H1 (cell line): ENCODE measurements around the gene PKD1L1. TPM values are rescaled to one million over a fixed set of nuclear protein-coding genes. Genes with fewer than 3 reads are reported as not detected.

Experiments used
- CTCF ChIA-PET: fragments of 300-600 bp; sonication (Branson Sonifier 250); formaldehyde crosslinking; loops from one replicate; lab custom pipeline; 2021; ENCODE audit not compliant: partially characterized antibody; lab: Charles Lee
- POLR2A ChIA-PET: fragments of 300-600 bp; sonication (Branson Sonifier 250); formaldehyde crosslinking; loops from one replicate; lab custom pipeline; 2021; ENCODE audit warnings: inconsistent platforms; ENCODE audit not compliant: partially characterized antibody; lab: Charles Lee
- DNase-seq, 2 experiments: peaks; one replicate each; pipeline versions ENCODE4 v3.0.0 to v3.0.0-alpha.2; 2010 to 2022; ENCODE audit warnings: low spot score in 2 of 2, low read depth in 1 of 2, mixed read lengths in 1 of 2
- FAIRE-seq: peaks from 2 replicates; lab custom pipeline; 2011; peaks lifted over from hg19 to GRCh38; lab: Jason Lieb, UNC
- H2AFZ ChIP-seq: 2 replicates; pipeline ENCODE4 v1.8.1; 2012; ENCODE audit warnings: low read length, inconsistent platforms
- H2AK5ac ChIP-seq: 2 replicates; pipeline ENCODE4 v1.6.1; 2013; ENCODE audit warnings: low read depth, low read length
- H2BK120ac ChIP-seq: replicated peaks from 2 replicates; pipeline ENCODE3; 2013; ENCODE audit warnings: low read depth, low read length, inconsistent platforms
- H2BK12ac ChIP-seq: 2 replicates; pipeline ENCODE4 v1.6.1; 2013; ENCODE audit warnings: low read depth, low read length
- H2BK15ac ChIP-seq: 2 replicates; pipeline ENCODE4 v1.6.1; 2013; ENCODE audit warnings: low read length
- H2BK20ac ChIP-seq: 2 replicates; pipeline ENCODE4 v1.6.1; 2013; ENCODE audit warnings: low read length
- H2BK5ac ChIP-seq: 2 replicates; pipeline ENCODE4 v1.6.1; 2013; ENCODE audit warnings: low read depth, low read length
- H3K14ac ChIP-seq: 2 replicates; pipeline ENCODE4 v1.6.1; 2013; ENCODE audit warnings: inconsistent platforms; ENCODE audit not compliant: insufficient read length
- H3K18ac ChIP-seq: 2 replicates; pipeline ENCODE4 v1.6.1; 2013; ENCODE audit warnings: low read length; ENCODE audit errors: extremely low read depth
- H3K23ac ChIP-seq: 2 replicates; pipeline ENCODE4 v1.6.1; 2013; ENCODE audit warnings: inconsistent platforms; ENCODE audit not compliant: insufficient read length
- H3K23me2 ChIP-seq: 2 replicates; pipeline ENCODE4 v1.6.1; 2013; ENCODE audit warnings: low read depth, low read length
- H3K27ac ChIP-seq: 2 replicates; pipeline ENCODE4 v1.6.1; 2011; ENCODE audit warnings: low read depth, low read length, inconsistent platforms
- H3K27me3 ChIP-seq, 4 experiments: replicated peaks in 1 of 4; 1 replicate in 1 of 4; 2 replicates in 3 of 4; pipeline versions ENCODE4 v1.6.1 to v1.8.1; 2011 to 2013; ENCODE audit warnings: low read length in 3 of 4, mild to moderate bottlenecking in 3 of 4, inconsistent platforms in 2 of 4, mixed read lengths in 2 of 4, moderate library complexity in 1 of 4; ENCODE audit not compliant: control insufficient read depth in 3 of 4, insufficient read depth in 3 of 4; ENCODE audit errors: extremely low read depth in 1 of 4
- H3K36me3 ChIP-seq, 4 experiments: 2 replicates each; pipeline versions ENCODE4 v1.6.1 to v1.8.1; 2011 to 2013; ENCODE audit warnings: mild to moderate bottlenecking in 4 of 4, low read length in 3 of 4, moderate library complexity in 2 of 4, control low read depth in 1 of 4, inconsistent platforms in 1 of 4; ENCODE audit not compliant: insufficient read depth in 4 of 4, control insufficient read depth in 2 of 4
- H3K4ac ChIP-seq: replicated peaks from 2 replicates; pipeline ENCODE3; 2013; ENCODE audit warnings: low read length, low read depth, mixed read lengths, inconsistent platforms; ENCODE audit not compliant: insufficient read length
- H3K4me1 ChIP-seq, 4 experiments: replicated peaks in 1 of 4; 1 replicate in 1 of 4; 2 replicates in 3 of 4; pipeline versions ENCODE4 v1.6.1 to v1.8.1; 2011 to 2013; ENCODE audit warnings: low read length in 3 of 4, inconsistent platforms in 2 of 4, mixed read lengths in 1 of 4; ENCODE audit not compliant: insufficient read depth in 4 of 4, control insufficient read depth in 3 of 4
- H3K4me2 ChIP-seq, 2 experiments: 2 replicates each; pipeline versions ENCODE4 v1.6.1 to v1.8.1; 2011 to 2013; ENCODE audit warnings: low read depth in 2 of 2, low read length in 2 of 2, control low read depth in 1 of 2, inconsistent platforms in 1 of 2, mild to moderate bottlenecking in 1 of 2; ENCODE audit not compliant: insufficient read depth in 1 of 2
- H3K4me3 ChIP-seq, 4 experiments: fragments of 200-600, 300-600 bp in 1 of 4; sonication (generic), shearing (Covaris generic), sonication (Bioruptor Twin) in 1 of 4; 2 replicates each; pipeline versions ENCODE4 v1.5.1 to v1.8.1; 2011 to 2016; ENCODE audit warnings: low read length in 4 of 4, low read depth in 3 of 4, control low read depth in 2 of 4, inconsistent platforms in 2 of 4, mild to moderate bottlenecking in 2 of 4, mixed read lengths in 1 of 4, moderate library complexity in 1 of 4; ENCODE audit not compliant: insufficient read depth in 2 of 4; ENCODE audit errors: extremely low read depth in 1 of 4
- H3K56ac ChIP-seq: replicated peaks from 2 replicates; pipeline ENCODE3; 2013; ENCODE audit warnings: low read depth, mild to moderate bottlenecking, mixed read lengths, low read length, inconsistent platforms; ENCODE audit not compliant: insufficient read length
- H3K79me1 ChIP-seq: 2 replicates; pipeline ENCODE4 v1.6.1; 2013; ENCODE audit warnings: low read depth, low read length, control low read depth
- H3K79me2 ChIP-seq, 2 experiments: 2 replicates each; pipeline versions ENCODE4 v1.6.1 to v1.8.1; 2012 to 2013; ENCODE audit warnings: low read length in 2 of 2, mild to moderate bottlenecking in 2 of 2, inconsistent platforms in 1 of 2; ENCODE audit not compliant: insufficient read depth in 2 of 2, control insufficient read depth in 1 of 2
- H3K9ac ChIP-seq, 4 experiments: replicated peaks in 1 of 4; 1 replicate in 1 of 4; 2 replicates in 3 of 4; pipeline versions ENCODE4 v1.6.1 to v1.8.1; 2011 to 2013; ENCODE audit warnings: low read depth in 3 of 4, low read length in 3 of 4, control low read depth in 2 of 4, mild to moderate bottlenecking in 2 of 4, moderate library complexity in 2 of 4, inconsistent platforms in 1 of 4; ENCODE audit errors: extremely low read depth in 1 of 4
- H3K9me3 ChIP-seq, 2 experiments: 2 replicates each; pipeline versions ENCODE4 v1.6.1 to v1.8.1; 2012 to 2013; ENCODE audit warnings: mild to moderate bottlenecking in 2 of 2, moderate library complexity in 2 of 2, control low read depth in 1 of 2, inconsistent platforms in 1 of 2, low read depth in 1 of 2, low read length in 1 of 2, mixed read lengths in 1 of 2; ENCODE audit not compliant: insufficient read depth in 2 of 2
- H4K20me1 ChIP-seq, 2 experiments: replicated peaks in 1 of 2; 2 replicates each; pipeline versions ENCODE3 to v1.8.1; 2011 to 2013; ENCODE audit warnings: inconsistent platforms in 2 of 2, low read length in 2 of 2, mild to moderate bottlenecking in 1 of 2; ENCODE audit not compliant: insufficient read depth in 2 of 2, control insufficient read depth in 1 of 2
- H4K5ac ChIP-seq: 2 replicates; pipeline ENCODE4 v1.6.1; 2013; ENCODE audit warnings: low read length, low read depth, mixed read lengths, inconsistent platforms; ENCODE audit not compliant: insufficient read length
- H4K8ac ChIP-seq: 2 replicates; pipeline ENCODE4 v1.8.0; 2013; ENCODE audit warnings: mild to moderate bottlenecking, moderate library complexity, low read length, inconsistent platforms; ENCODE audit not compliant: insufficient read depth; ENCODE audit errors: extremely low read depth
- H4K91ac ChIP-seq: replicated peaks from 2 replicates; pipeline ENCODE3; 2013; ENCODE audit warnings: low read length, mixed read lengths, inconsistent platforms; ENCODE audit not compliant: insufficient read length
- CHD1 ChIP-seq: IDR thresholded peaks from 2 replicates; pipeline ENCODE4 v1.6.1; 2012; ENCODE audit warnings: low read depth, low read length, improper control_type of control experiment
- CTBP2 ChIP-seq: IDR thresholded peaks from 2 replicates; pipeline ENCODE4 v1.7.0; 2011; ENCODE audit warnings: borderline replicate concordance, mild to moderate bottlenecking, moderate library complexity, mixed read lengths, low read length; ENCODE audit not compliant: insufficient read depth, insufficient read length
- HDAC6 ChIP-seq: IDR thresholded peaks from one replicate; pipeline ENCODE4 v1.7.1; 2012; ENCODE audit warnings: low read depth, mild to moderate bottlenecking, inconsistent platforms, low read length, moderate library complexity
- JUN ChIP-seq: IDR thresholded peaks from 2 replicates; pipeline ENCODE4 v1.6.1; 2011; ENCODE audit warnings: low read depth, mild to moderate bottlenecking, improper control_type of control experiment, low read length
- KDM4A ChIP-seq: IDR thresholded peaks from one replicate; pipeline ENCODE4 v1.7.1; 2012; ENCODE audit warnings: low read depth, mild to moderate bottlenecking, moderate library complexity, low read length, inconsistent platforms; ENCODE audit not compliant: severe bottlenecking
- KDM5A ChIP-seq: fragments of 200-600 bp; IDR thresholded peaks from 2 replicates; pipeline ENCODE4 v1.7.1; 2012; ENCODE audit warnings: mild to moderate bottlenecking, low read length, inconsistent platforms, mixed read lengths
- RAD21 ChIP-seq, 2 experiments: IDR thresholded peaks in 1 of 2; conservative IDR thresholded peaks in 1 of 2; 2 replicates each; pipeline ENCODE4 v1.6.1; 2011; ENCODE audit warnings: low read depth in 2 of 2, low read length in 2 of 2, improper control_type of control experiment in 1 of 2, inconsistent platforms in 1 of 2, mild to moderate bottlenecking in 1 of 2, moderate library complexity in 1 of 2
- RFX5 ChIP-seq: IDR thresholded peaks from 2 replicates; pipeline ENCODE4 v1.6.1; 2011; ENCODE audit warnings: low read depth, low read length, improper control_type of control experiment, borderline replicate concordance
- SRF ChIP-seq: IDR thresholded peaks from 2 replicates; pipeline ENCODE4 v1.6.1; 2011; ENCODE audit warnings: mild to moderate bottlenecking, low read depth, low read length, moderate library complexity
- TAF1 ChIP-seq: IDR thresholded peaks from 2 replicates; pipeline ENCODE4 v1.6.1; 2011; ENCODE audit warnings: mild to moderate bottlenecking, low read depth, low read length
- TEAD4 ChIP-seq: IDR thresholded peaks from 2 replicates; pipeline ENCODE4 v1.6.1; 2012; ENCODE audit warnings: low read depth, low read length, inconsistent platforms, mixed read lengths
- YY1 ChIP-seq: IDR thresholded peaks from 2 replicates; pipeline ENCODE4 v1.6.1; 2011; ENCODE audit warnings: low read depth, mild to moderate bottlenecking, low read length
- ZNF274 ChIP-seq: IDR thresholded peaks from 2 replicates; pipeline ENCODE4 v1.7.0; 2012; ENCODE audit warnings: low read length, borderline replicate concordance; ENCODE audit errors: extremely low read depth
- WGBS, 2 experiments: shearing (Covaris generic) in 1 of 2; methylation state at CpG; one replicate each; pipeline versions ENCODE4 v1.1.6 to v1.1.7; 2013 to 2015; ENCODE audit warnings: low lambda C conversion rate in 2 of 2, mixed read lengths in 2 of 2, inconsistent platforms in 1 of 2, low coverage in 1 of 2, missing lambda C conversion rate in 1 of 2; ENCODE audit not compliant: insufficient replicate concordance in 2 of 2, insufficient coverage in 1 of 2, insufficient read length in 1 of 2; ENCODE audit errors: extremely low coverage in 1 of 2, missing lambda C conversion rate in 1 of 2; 5-methylcytosine and 5-hydroxymethylcytosine counted together
- polyA plus RNA-seq, 7 experiments: library from polyadenylated mRNA; depleted of rRNA in 3 of 7; stranded (reverse) in 5 of 7; unstranded in 2 of 7; fragments of >200 nt in 5 of 7; fragments of 200-250 nt in 2 of 7; gene quantifications; 1 replicate in 5 of 7; 2 replicates in 1 of 7; 4 replicates in 1 of 7; pipeline versions ENCODE4 v1.2.1 to v1.2.3, GENCODE V29; 2011 to 2013; ENCODE audit warnings: missing spikeins in 2 of 7, mixed read lengths in 2 of 7
- total RNA-seq: library from RNA; stranded (reverse); fragmentation: NEBNext Ultra II Directional; extraction: Animal tissue kit (Norgen Biotek cat#: 25700); gene quantifications from 2 replicates; pipeline ENCODE4 v1.2.1, GENCODE V29; 2021
- TF ChIP-seq, protein P1 (sequence below): IDR thresholded peaks from 2 replicates; pipeline ENCODE4 v1.6.1; 2011; ENCODE audit warnings: low read depth, mild to moderate bottlenecking, low read length; ENCODE audit not compliant: insufficient read depth

PKD1L1 gene
- total and polyA plus RNA-seq, 2 of the 8 experiments (the other 6 are each of a cell fraction or from before 2014, with no cell fraction given), result 0.22 to 0.35 TPM

DNA sequence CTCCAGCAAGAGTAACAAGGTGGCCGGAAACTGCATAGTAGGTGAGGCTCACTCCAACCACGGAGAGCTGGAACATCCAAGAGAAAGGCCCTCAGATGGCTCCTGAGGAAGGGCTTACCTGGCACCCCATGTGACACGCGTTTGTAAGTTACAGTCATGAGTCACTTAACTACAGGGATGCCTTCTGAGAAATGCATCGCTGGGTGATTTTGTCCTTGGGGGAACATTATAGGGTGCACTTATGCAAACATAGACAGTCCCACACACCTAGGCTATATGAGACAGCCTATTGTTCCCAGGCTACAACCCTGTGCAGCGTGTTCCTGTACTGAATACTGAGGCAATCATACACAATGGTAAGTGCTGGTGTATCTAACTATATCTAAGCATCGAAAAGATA lies 139.9 kb downstream of the PKD1L1 start:
- H3K56ac ChIP-seq, result no peak overlapping the region
- TF ChIP-seq TEAD4, result no peak
- no peak for TF ChIP-seq JUN
- TF ChIP-seq CHD1, result no peak
- no peak for TF ChIP-seq KDM4A
- TF ChIP-seq KDM5A, result no peak
- no peak for TF ChIP-seq TAF1
- no peak for TF ChIP-seq ZNF274
- no peak for TF ChIP-seq RAD21 (IDR thresholded peaks at IDR 0.05 in 1 of 2, conservative IDR thresholded peaks at IDR 0.05 in 1 of 2; ENCODE audit: low read depth in 2 of 2, low read length in 2 of 2)
- TF ChIP-seq RFX5, result no peak
- TF ChIP-seq, protein P1, sequence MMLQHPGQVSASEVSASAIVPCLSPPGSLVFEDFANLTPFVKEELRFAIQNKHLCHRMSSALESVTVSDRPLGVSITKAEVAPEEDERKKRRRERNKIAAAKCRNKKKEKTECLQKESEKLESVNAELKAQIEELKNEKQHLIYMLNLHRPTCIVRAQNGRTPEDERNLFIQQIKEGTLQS, result no peak
- no peak for TF ChIP-seq HDAC6
- no peak for TF ChIP-seq SRF
- TF ChIP-seq YY1, result no peak
- no peak for TF ChIP-seq CTBP2
- no peak overlapping the region for H2AFZ ChIP-seq
- no peak overlapping the region for H3K23ac ChIP-seq
- 98% methylated on average over 7 of the region's 7 CpGs; no CpG with 5 or more reads in 1 of the 2 experiments for WGBS, 2 experiments
- H2BK120ac ChIP-seq, result no peak overlapping the region
- no peak overlapping the region for H2BK5ac ChIP-seq
- DNase-seq, result no peak
- H2BK15ac ChIP-seq, result no peak overlapping the region
- no peaks in the 10 kb centered on the region for H3K36me3 ChIP-seq
- no peak overlapping the region for H4K8ac ChIP-seq
- no peaks in the 10 kb centered on the region for H3K27me3 ChIP-seq
- H3K9ac ChIP-seq, result no peak overlapping the region
- H3K4me3 ChIP-seq, result no peak overlapping the region
- no peaks in the 10 kb centered on the region for H3K79me2 ChIP-seq
- no peak overlapping the region for H3K27ac ChIP-seq
- H4K91ac ChIP-seq, result no peak overlapping the region
- H3K4me2 ChIP-seq, result no peak overlapping the region
- no peak overlapping the region for H3K4ac ChIP-seq
- CTCF ChIA-PET, result interaction anchor here (0.7 to 1.8 kb wide), 8 partner anchors 9 to 118 kb away, joined by 3 to 5 read pairs (median 3); no protein-coding TSS in a partner anchor
- H4K20me1 ChIP-seq, result no peaks in the 10 kb centered on the region
- POLR2A ChIA-PET, result no interaction called here
- no peak overlapping the region for H2BK12ac ChIP-seq
- no peak overlapping the region for H3K14ac ChIP-seq
- no peak overlapping the region for H3K18ac ChIP-seq
- no peak for FAIRE-seq
- H4K5ac ChIP-seq, result no peak overlapping the region
- H2AK5ac ChIP-seq, result no peak overlapping the region
- H3K79me1 ChIP-seq, result no peaks in the 10 kb centered on the region
- no peaks in the 10 kb centered on the region for H3K4me1 ChIP-seq
- no peaks in the 10 kb centered on the region for H3K23me2 ChIP-seq
- no peaks in the 10 kb centered on the region for H3K9me3 ChIP-seq
- H2BK20ac ChIP-seq, result no peak overlapping the region
